Measurements from ENCODE around the gene FGF8.

DNA sequence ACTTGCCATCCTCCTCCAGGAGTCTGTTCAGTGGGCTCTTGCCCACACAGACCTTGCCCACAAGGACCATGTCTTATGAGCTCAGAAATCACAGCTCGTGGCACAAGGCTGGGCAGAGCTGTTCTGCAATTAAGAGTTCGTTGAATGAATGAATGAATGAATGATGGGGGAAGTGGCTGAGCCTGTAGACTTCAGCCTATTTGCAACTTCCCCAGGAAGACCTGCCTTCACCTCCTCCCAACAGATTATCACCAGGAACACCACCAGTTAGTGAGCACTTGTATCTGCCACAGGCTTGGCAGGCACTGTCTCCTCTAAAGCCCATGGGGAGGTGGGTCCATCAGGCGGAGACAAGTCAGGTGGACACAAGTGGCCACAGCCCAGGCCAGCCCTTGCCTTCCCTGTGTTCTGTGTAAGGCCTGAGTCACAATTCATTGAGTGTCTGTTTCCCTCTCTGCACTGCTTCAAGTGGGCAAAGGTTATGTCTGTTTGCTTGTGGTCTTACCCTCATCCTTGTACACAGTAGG lies 1.8 kb upstream of the FGF8 start:
- no peak for TF ChIP-seq SUZ12 (IDR thresholded peaks at IDR 0.05; ENCODE audit: extremely low read depth, insufficient read depth, insufficient read length)
- no peak for TF ChIP-seq YY1 (IDR thresholded peaks at IDR 0.05; ENCODE audit: insufficient read depth, insufficient read length)

All from NT2/D1 (cell line).